MCF 10A (cell line): ENCODE results near the gene LRRFIP1. TPM values are rescaled to one million over a fixed set of nuclear protein-coding genes. Genes with fewer than 3 reads are reported as not detected.

Source experiments
- BruUV-seq: library from RNA; stranded (reverse); fragments of 400-500 nt; replicated peaks from 2 replicates; lab custom pipeline; 2021; lab: Mats Ljungman, UMichigan
- CTCF ChIA-PET: fragments of 300-600 bp; sonication (Branson Sonifier 250); formaldehyde crosslinking; extraction: SDS; loops from one replicate; lab custom pipeline; 2021; ENCODE audit warnings: antibody characterized with exemption, inconsistent platforms; lab: Yijun Ruan, JAX
- POLR2A ChIA-PET: fragments of 300-600, 350-650 bp; sonication (Branson Sonifier 250); formaldehyde crosslinking; extraction: SDS; loops from one replicate; lab custom pipeline; 2020; ENCODE audit warnings: antibody characterized with exemption, inconsistent platforms; lab: Yijun Ruan, JAX
- DNase-seq: peaks from one replicate; pipeline ENCODE4 v3.0.0-alpha.2; 2018; ENCODE audit not compliant: unreplicated experiment
- H3K27ac Mint-ChIP-seq: one replicate; pipeline ENCODE4 v1.8.0; 2022; ENCODE audit warnings: mild to moderate bottlenecking, low read depth, mixed read lengths; ENCODE audit not compliant: unreplicated experiment
- H3K27me3 Mint-ChIP-seq: one replicate; pipeline ENCODE4 v1.8.0; 2022; ENCODE audit warnings: mixed read lengths; ENCODE audit not compliant: insufficient read depth, unreplicated experiment
- H3K36me3 Mint-ChIP-seq: one replicate; pipeline ENCODE4 v1.8.0; 2022; ENCODE audit warnings: mild to moderate bottlenecking, moderate library complexity, mixed read lengths; ENCODE audit not compliant: insufficient read depth, unreplicated experiment
- H3K4me1 Mint-ChIP-seq: one replicate; pipeline ENCODE4 v1.8.0; 2022; ENCODE audit warnings: mixed read lengths; ENCODE audit not compliant: insufficient read depth, unreplicated experiment
- H3K4me3 Mint-ChIP-seq: one replicate; pipeline ENCODE4 v1.8.0; 2022; ENCODE audit warnings: mild to moderate bottlenecking, moderate library complexity, mixed read lengths; ENCODE audit not compliant: unreplicated experiment
- H3K9me3 Mint-ChIP-seq: one replicate; pipeline ENCODE4 v1.8.0; 2022; ENCODE audit warnings: mixed read lengths; ENCODE audit not compliant: unreplicated experiment
- intact Hi-C: fragments of 100-400 bp; cut with micrococcal nuclease; formaldehyde crosslinking; loops from 2 replicates; pipeline ENCODE4 v1.14.1; 2022
- total RNA-seq: library from RNA; stranded (reverse); gene quantifications from 2 replicates; pipeline ENCODE4 v1.2.3, GENCODE V29; 2022
- TF ChIP-seq, protein P1 (sequence below): fragments of 200-600 bp; IDR thresholded peaks from one replicate; pipeline ENCODE4 v1.8.0; 2022; ENCODE audit warnings: antibody characterized with exemption, mild to moderate bottlenecking; ENCODE audit not compliant: unreplicated experiment

Gene LRRFIP1
- total RNA-seq, 1 experiment from 2014 or later, result 197 TPM

DNA sequence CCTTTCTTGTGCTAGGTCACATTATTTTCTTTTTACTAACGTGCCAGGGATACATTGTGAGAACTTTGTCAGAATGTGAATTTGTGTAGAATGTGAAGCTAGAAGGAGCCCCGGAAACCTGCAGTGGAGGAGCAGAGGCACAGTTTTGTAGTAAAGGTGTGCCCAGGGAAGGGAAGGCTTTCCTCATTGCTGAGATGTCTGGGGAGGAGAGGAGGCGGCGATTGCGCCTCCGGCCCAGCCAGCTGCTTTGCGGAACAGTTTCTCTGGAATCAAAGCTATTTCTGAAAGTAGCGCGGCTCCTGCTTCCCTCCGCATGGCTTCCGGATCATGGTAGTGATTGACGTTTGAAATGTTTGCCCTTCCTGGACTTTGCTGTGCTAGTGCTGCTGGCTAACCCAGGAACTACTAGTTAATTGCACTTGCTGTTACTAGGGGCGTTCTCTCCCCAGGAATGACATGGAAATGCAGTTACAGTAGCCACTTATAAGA lies 88.1 kb downstream of the LRRFIP1 start:
- ChIA-PET CTCF (interaction anchor here (0.6 kb wide), 1 partner anchor 1826 kb away, joined by 3 read pairs; no protein-coding TSS in a partner anchor), POLR2A (no interaction called here)
- Mint-ChIP-seq H3K9me3 (no peaks in the 10 kb centered on the region), H3K27me3 (no peaks in the 10 kb centered on the region), H3K36me3 (peaks cover 44% of the 10 kb centered on the region), H3K27ac (no peak overlapping the region), H3K4me3 (no peak overlapping the region), H3K4me1 (peaks cover 5% of the 10 kb centered on the region)
- TF ChIP-seq, protein P1, sequence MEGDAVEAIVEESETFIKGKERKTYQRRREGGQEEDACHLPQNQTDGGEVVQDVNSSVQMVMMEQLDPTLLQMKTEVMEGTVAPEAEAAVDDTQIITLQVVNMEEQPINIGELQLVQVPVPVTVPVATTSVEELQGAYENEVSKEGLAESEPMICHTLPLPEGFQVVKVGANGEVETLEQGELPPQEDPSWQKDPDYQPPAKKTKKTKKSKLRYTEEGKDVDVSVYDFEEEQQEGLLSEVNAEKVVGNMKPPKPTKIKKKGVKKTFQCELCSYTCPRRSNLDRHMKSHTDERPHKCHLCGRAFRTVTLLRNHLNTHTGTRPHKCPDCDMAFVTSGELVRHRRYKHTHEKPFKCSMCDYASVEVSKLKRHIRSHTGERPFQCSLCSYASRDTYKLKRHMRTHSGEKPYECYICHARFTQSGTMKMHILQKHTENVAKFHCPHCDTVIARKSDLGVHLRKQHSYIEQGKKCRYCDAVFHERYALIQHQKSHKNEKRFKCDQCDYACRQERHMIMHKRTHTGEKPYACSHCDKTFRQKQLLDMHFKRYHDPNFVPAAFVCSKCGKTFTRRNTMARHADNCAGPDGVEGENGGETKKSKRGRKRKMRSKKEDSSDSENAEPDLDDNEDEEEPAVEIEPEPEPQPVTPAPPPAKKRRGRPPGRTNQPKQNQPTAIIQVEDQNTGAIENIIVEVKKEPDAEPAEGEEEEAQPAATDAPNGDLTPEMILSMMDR, result no peak
- BruUV-seq, result no TSS peak
- DNase-seq, result no peak
- intact Hi-C loops, result no loop called here

DNA sequence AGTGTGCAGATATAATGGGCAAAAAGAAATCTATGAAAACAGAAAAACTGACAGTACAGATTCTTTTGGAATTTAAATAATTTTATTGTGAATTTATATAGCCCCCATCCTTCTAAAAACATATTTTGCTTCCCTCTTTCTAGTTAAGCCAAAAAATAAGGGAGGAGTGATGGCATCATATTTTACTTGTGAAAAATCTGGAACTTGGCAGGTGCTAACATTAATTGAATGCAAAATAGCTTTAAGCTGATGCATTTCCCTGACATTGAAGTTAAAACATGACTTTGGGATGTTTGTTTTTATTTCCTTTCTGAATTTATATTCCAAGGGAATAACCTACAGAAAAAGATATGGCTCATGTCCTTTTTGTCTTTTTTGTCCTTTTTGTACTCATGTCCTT lies 88.6 kb downstream of the LRRFIP1 start:
- H3K4me1 Mint-ChIP-seq, result peaks cover 5% of the 10 kb centered on the region
- no peaks in the 10 kb centered on the region for H3K27me3 Mint-ChIP-seq
- H3K4me3 Mint-ChIP-seq, result no peak overlapping the region
- no peaks in the 10 kb centered on the region for H3K9me3 Mint-ChIP-seq
- no peak for DNase-seq
- ChIA-PET CTCF (interaction anchor here (1.9 kb wide), 1 partner anchor 15 kb away, joined by 7 read pairs; no protein-coding TSS in a partner anchor), POLR2A (interaction anchor here (0.7 kb wide), 1 partner anchor 1171 kb away, joined by 3 read pairs; no protein-coding TSS in a partner anchor)
- peak overlapping the region; percentile 28 for H3K27ac Mint-ChIP-seq
- intact Hi-C loops, result no loop called here
- H3K36me3 Mint-ChIP-seq, result peaks cover 44% of the 10 kb centered on the region
- TF ChIP-seq, protein P1, result no peak
- BruUV-seq, result no TSS peak

DNA sequence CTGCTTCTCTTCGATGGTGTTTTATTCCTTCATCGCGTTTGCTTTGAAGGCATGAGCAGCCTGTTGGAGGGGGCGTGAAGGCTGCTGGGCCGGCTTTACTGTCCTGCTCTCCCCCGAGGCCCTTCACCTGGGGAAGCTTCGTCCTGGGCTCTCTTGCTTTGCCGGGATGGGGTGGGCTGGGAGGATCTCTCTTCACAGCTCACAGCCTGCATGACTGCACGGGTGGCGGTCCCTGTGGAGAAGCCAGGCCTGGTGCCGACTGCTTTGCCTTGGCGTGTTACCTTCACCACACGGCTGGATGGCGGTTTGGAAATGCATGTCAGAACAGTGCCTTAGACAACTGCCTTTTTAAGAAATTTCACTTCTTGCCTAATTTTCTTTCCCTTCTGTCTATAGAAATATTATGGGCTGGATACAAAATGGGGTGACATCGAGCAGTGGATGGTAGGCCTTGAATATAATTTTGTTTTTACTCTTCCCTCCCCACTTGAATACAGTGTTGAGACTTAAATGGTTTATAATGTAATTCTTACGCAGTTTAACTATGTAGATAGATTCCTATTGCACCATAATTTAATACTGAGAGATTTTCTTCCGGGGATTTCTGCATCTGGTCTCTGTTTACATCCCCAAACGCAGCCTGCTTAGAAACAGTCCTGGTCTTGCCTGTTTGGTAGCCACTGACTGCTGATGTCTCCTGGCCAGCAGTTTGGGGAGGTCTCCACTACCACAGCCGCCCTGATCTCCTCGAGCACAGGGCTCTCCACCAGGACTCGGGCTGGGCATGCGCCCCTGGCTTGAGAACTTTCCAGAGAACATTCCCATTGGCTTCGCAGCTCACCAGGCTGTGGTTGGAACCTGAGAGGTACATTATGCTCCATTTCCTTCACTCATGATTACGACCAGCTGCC lies 90.2 kb downstream of the LRRFIP1 start:
- peaks cover 44% of the 10 kb centered on the region for H3K36me3 Mint-ChIP-seq
- peaks cover 5% of the 10 kb centered on the region for H3K4me1 Mint-ChIP-seq
- H3K27me3 Mint-ChIP-seq, result no peaks in the 10 kb centered on the region
- POLR2A ChIA-PET, result interaction anchor here (0.8 kb wide), 1 partner anchor 10 kb away, joined by 4 read pairs; no protein-coding TSS in a partner anchor
- no peaks in the 10 kb centered on the region for H3K9me3 Mint-ChIP-seq
- CTCF ChIA-PET, result interaction anchor here (0.5 to 1.9 kb wide), 2 partner anchors 13 to 1081 kb away, joined by 3 to 7 read pairs; no protein-coding TSS in a partner anchor
- intact Hi-C loops, result no loop called here
- no TSS peak for BruUV-seq
- TF ChIP-seq, protein P1, result no peak
- H3K4me3 Mint-ChIP-seq, result no peak overlapping the region
- DNase-seq, result no peak
- H3K27ac Mint-ChIP-seq, result peak overlapping the region; percentile 57

DNA sequence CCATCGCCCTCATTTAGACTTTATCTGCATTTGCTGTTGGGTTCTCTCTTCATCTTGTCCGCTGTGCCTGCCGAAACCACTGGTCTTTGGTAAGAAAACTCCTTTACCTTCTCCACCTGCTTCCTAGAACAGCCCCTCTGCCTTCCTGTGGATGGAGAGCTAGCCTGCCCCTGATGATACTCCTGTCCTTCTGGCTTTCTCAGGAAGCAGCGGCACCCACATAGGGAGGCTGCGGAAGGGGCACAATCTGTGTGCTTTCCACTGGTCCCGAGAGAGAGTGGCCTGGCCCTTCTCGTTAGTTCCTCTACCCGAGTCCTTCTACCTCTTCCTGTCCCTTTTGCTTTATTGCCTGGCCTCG lies 90.9 kb downstream of the LRRFIP1 start:
- intact Hi-C loops, result no loop called here
- Mint-ChIP-seq H3K4me3 (no peak overlapping the region), H3K27me3 (no peaks in the 10 kb centered on the region), H3K36me3 (peaks cover 43% of the 10 kb centered on the region), H3K27ac (peak overlapping the region; percentile 57), H3K9me3 (no peaks in the 10 kb centered on the region), H3K4me1 (peaks cover 5% of the 10 kb centered on the region)
- no TSS peak for BruUV-seq
- POLR2A ChIA-PET, result no interaction called here
- TF ChIP-seq, protein P1, result no peak
- CTCF ChIA-PET, result no interaction called here
- no peak for DNase-seq
